Right lobe of liver (tissue), 6 donors: ENCODE measurements around the gene CPM. TPM values are rescaled to one million over a fixed set of nuclear protein-coding genes. Genes with fewer than 3 reads are reported as not detected.

Experiments used
- ATAC-seq, 4 donors: fragments of 200-7000 bp; cut with Tn5 transposase; one replicate each; pipeline ENCODE4 v1.9.1; 2020; ENCODE audit warnings: mild to moderate bottlenecking in 4 of 4, moderate library complexity in 4 of 4
- DNase-seq, 3 donors: peaks; one replicate each; pipeline ENCODE4 v3.0.0-alpha.2; 2020
- H3K27ac ChIP-seq, 3 donors: fragments of 200-600 bp; one replicate each; pipeline ENCODE4 v1.8.0; 2022
- H3K27me3 ChIP-seq, 2 donors: fragments of 200-600 bp; one replicate each; pipeline ENCODE4 v1.8.0; 2022
- H3K36me3 ChIP-seq, 4 donors: fragments of 200-600 bp; sonication (generic) in 1 of 4; one replicate each; pipeline versions ENCODE4 v1.5.1 to v1.8.0; 2017 to 2022; ENCODE audit warnings: control low read depth in 1 of 4
- H3K4me1 ChIP-seq, 4 donors: fragments of 200-600 bp; sonication (generic) in 1 of 4; one replicate each; pipeline versions ENCODE4 v1.5.1 to v1.8.0; 2017 to 2022; ENCODE audit warnings: control low read depth in 1 of 4
- H3K4me3 ChIP-seq, 3 donors: fragments of 200-600 bp; one replicate each; pipeline ENCODE4 v1.8.0; 2022
- H3K9me3 ChIP-seq, 4 donors: fragments of 200-600 bp; sonication (generic) in 1 of 4; one replicate each; pipeline versions ENCODE4 v1.5.1 to v1.8.0; 2017 to 2022; ENCODE audit warnings: control low read depth in 1 of 4
- CTCF ChIP-seq, 4 donors: fragments of 200-600 bp in 3 of 4; fragments of 450-650 bp in 1 of 4; IDR thresholded peaks; one replicate each; pipeline versions ENCODE4 v1.5.1 to v1.8.0; 2016 to 2022; ENCODE audit warnings: antibody characterized with exemption in 4 of 4, mild to moderate bottlenecking in 2 of 4
- POLR2A ChIP-seq: fragments of 450-650 bp; IDR thresholded peaks from one replicate; pipeline ENCODE4 v1.6.1; 2017; ENCODE audit warnings: antibody characterized with exemption, mild to moderate bottlenecking
- WGBS: methylation state at CpG from one replicate; pipeline ENCODE4 v1.1.6; 2018; ENCODE audit warnings: low coverage, low lambda C conversion rate; ENCODE audit not compliant: insufficient coverage; ENCODE audit errors: missing lambda C conversion rate; 5-methylcytosine and 5-hydroxymethylcytosine counted together
- intact Hi-C, 2 donors: fragments of 100-400 bp; cut with DNase I; formaldehyde crosslinking; loops; one replicate each; pipeline versions ENCODE4 v1.11.2 to v1.14.1; 2022
- total RNA-seq, 6 experiments: library from RNA; depleted of rRNA in 2 of 6; stranded (reverse); fragments of >200 nt in 2 of 6; fragmentation: NEBNext Ultra II Directional in 3 of 6; extraction: Animal tissue kit (Norgen Biotek cat#: 25700) in 3 of 6; gene quantifications; one replicate each; pipeline versions ENCODE4 v1.1.0 to v1.2.4, GENCODE V29; 2016 to 2023
- donor health status: DM: no; HTN: yes; CAD: no.
- donor health status: DM: no; HTN: no; CAD: no.
- donor health status: DM: no; HTN: no; CAD: no.
- donor health status: DM: no; HTN: yes; CAD: no.
- donor health status: DM: no; HTN: yes; CAD: no.

CPM gene
- total RNA-seq, 6 experiments from 2014 or later: 34.6 to 91.6 (median 50.0) TPM

- intact Hi-C loops: no loop called here
- Histone ChIP-seq H3K27ac (no peak overlapping the region), H3K4me1 (peaks cover 0 to 4% (median 0%) of the 10 kb centered on the region in 4 donors), H3K4me3 (no peak overlapping the region), H3K27me3 (no peaks in the 10 kb centered on the region), H3K36me3 (no peaks in the 10 kb centered on the region), H3K9me3 (no peaks in the 10 kb centered on the region)
- 70% methylated on average over 3 of the region's 3 CpGs for WGBS
- ATAC-seq: no peak
- TF ChIP-seq POLR2A (no peak), CTCF (IDR thresholded peaks at IDR 0.05) (no peak)
- no peak for DNase-seq
Observed at GRCh38 chr12:68967046-68967445, 34.1 kb upstream of the CPM start.

GRCh38 chr12:68963856-68964745, 31.1 kb upstream of the CPM start:
- H3K4me3 ChIP-seq: no peak overlapping the region
- TF ChIP-seq CTCF (IDR thresholded peaks at IDR 0.05) (no peak), POLR2A (no peak)
- H3K27ac ChIP-seq: no peak overlapping the region
- H3K4me1 ChIP-seq: peaks cover 0 to 4% (median 0%) of the 10 kb centered on the region in 4 donors
- H3K9me3 ChIP-seq: no peaks in the 10 kb centered on the region
- no peaks in the 10 kb centered on the region for H3K27me3 ChIP-seq
- DNase-seq (no peak), ATAC-seq (no peak)
- H3K36me3 ChIP-seq: no peaks in the 10 kb centered on the region
- WGBS: 89% methylated on average over 5 of the region's 7 CpGs
- intact Hi-C loops: no loop called here

- H3K4me1 ChIP-seq: no peaks in the 10 kb centered on the region
- H3K27ac ChIP-seq: no peak overlapping the region
- no peak for TF ChIP-seq CTCF (IDR thresholded peaks at IDR 0.05)
- TF ChIP-seq POLR2A: no peak
- 60% methylated on average over 5 of the region's 5 CpGs for WGBS
- H3K27me3 ChIP-seq: no peaks in the 10 kb centered on the region
- no peak overlapping the region for H3K4me3 ChIP-seq
- intact Hi-C loops: no loop called here
- H3K9me3 ChIP-seq: no peaks in the 10 kb centered on the region
- no peak for DNase-seq
- ATAC-seq: peak; percentile 30 to 78 (median 54)
- no peaks in the 10 kb centered on the region for H3K36me3 ChIP-seq
Observed at GRCh38 chr12:68962877-68963855, 30.2 kb upstream of the CPM start.

GRCh38 chr12:68959891-68960464, 27.0 kb upstream of the CPM start:
- Histone ChIP-seq H3K9me3 (no peaks in the 10 kb centered on the region), H3K27ac (no peak overlapping the region), H3K4me1 (no peaks in the 10 kb centered on the region), H3K27me3 (no peaks in the 10 kb centered on the region), H3K36me3 (no peaks in the 10 kb centered on the region), H3K4me3 (no peak overlapping the region)
- 65% methylated on average over 7 of the region's 7 CpGs for WGBS
- ATAC-seq (no peak), DNase-seq (no peak)
- intact Hi-C loops: no loop called here
- TF ChIP-seq POLR2A (no peak), CTCF (IDR thresholded peaks at IDR 0.05) (no peak)
